Muscle layer of duodenum (tissue), 2 donors: ENCODE data around the gene RASSF3.
A peak's percentile ranks its signal among the peaks of the same experiment; 100 is the strongest.
"Not testable (repeated sequence)": the region's sequence is repeated elsewhere in the genome, so short reads cannot be mapped to it uniquely, and the experiment has no call there.

ENCODE experiments used
- H3K27ac ChIP-seq: one replicate; pipeline ENCODE4 v1.7.0; 2013; ENCODE audit warnings: mild to moderate bottlenecking, low read length
- H3K27me3 ChIP-seq: one replicate; pipeline ENCODE4 v1.7.0; 2013; ENCODE audit warnings: low read depth, mild to moderate bottlenecking, control low read depth, low read length
- H3K36me3 ChIP-seq, 2 donors: one replicate each; pipeline ENCODE4 v1.7.0; 2013; ENCODE audit warnings: low read length in 2 of 2, control low read depth in 1 of 2, mild to moderate bottlenecking in 1 of 2; ENCODE audit not compliant: insufficient read depth in 2 of 2, control insufficient read depth in 1 of 2
- H3K4me1 ChIP-seq, 2 donors: one replicate each; pipeline ENCODE4 v1.7.0; 2013; ENCODE audit warnings: low read length in 2 of 2, mild to moderate bottlenecking in 2 of 2, control low read depth in 1 of 2, moderate library complexity in 1 of 2; ENCODE audit not compliant: insufficient read depth in 2 of 2, control insufficient read depth in 1 of 2
- H3K4me3 ChIP-seq, 2 donors: one replicate each; pipeline ENCODE4 v1.7.0; 2013; ENCODE audit warnings: low read length in 2 of 2, low read depth in 1 of 2, mild to moderate bottlenecking in 1 of 2
- H3K9me3 ChIP-seq, 2 donors: one replicate each; pipeline ENCODE4 v1.7.0; 2013; ENCODE audit warnings: low read length in 2 of 2, control low read depth in 1 of 2, mild to moderate bottlenecking in 1 of 2; ENCODE audit not compliant: control insufficient read depth in 1 of 2
- donor health status: healthy.

RASSF3 gene

DNA sequence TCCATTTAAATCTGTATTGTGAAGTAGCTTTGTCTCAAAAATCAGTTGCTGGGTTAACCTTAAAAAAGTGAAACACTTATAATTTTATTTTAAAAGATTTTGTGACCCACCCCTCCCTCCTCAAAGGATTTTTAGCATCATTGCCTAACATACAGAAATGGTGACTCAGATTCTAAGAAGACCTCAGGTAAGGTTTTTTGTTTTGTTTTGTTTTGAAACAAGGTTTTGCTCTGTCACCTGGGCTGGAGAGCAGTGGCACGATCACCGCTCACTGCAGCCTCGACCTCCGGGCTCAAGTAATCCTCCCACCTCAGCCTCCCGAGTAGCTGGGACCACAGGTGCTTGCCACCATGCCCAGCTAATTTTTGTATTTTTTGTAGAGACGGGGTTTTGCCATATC, 74.8 kb downstream of the RASSF3 start:
- Histone ChIP-seq H3K4me1 (peaks cover 15 to 57% of the 10 kb centered on the region in 2 donors), H3K27ac (no peak overlapping the region), H3K36me3 (peaks cover 0 to 5% of the 10 kb centered on the region in 2 donors), H3K9me3 (no peaks in the 10 kb centered on the region), H3K4me3 (no peak overlapping the region), H3K27me3 (no peaks in the 10 kb centered on the region)

DNA sequence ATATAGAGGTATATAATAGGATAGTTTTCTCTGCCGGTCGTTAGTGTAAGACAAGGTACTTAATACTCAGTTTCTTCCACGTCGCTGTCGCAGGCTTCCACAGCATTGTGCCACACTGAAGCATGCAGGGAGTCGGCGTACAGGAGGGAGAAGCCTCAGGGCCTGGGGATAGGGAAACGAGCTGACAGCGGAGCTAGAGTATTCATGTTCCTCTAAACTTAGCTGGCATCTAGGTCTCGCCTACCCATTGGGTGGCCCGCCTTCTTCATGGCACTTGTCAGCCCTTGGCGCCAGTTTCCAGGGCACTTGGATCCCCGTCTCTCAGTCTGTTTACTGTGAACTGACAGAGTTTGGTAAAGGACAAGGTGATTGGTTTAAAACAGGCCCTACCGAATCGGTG, 75.3 kb downstream of the RASSF3 start:
- peaks cover 12 to 53% of the 10 kb centered on the region in 2 donors for H3K4me1 ChIP-seq
- H3K4me3 ChIP-seq, result no peak overlapping the region
- no peaks in the 10 kb centered on the region for H3K9me3 ChIP-seq
- H3K27ac ChIP-seq, result no peak overlapping the region
- peaks cover 0 to 5% of the 10 kb centered on the region in 2 donors for H3K36me3 ChIP-seq
- H3K27me3 ChIP-seq, result no peaks in the 10 kb centered on the region

DNA sequence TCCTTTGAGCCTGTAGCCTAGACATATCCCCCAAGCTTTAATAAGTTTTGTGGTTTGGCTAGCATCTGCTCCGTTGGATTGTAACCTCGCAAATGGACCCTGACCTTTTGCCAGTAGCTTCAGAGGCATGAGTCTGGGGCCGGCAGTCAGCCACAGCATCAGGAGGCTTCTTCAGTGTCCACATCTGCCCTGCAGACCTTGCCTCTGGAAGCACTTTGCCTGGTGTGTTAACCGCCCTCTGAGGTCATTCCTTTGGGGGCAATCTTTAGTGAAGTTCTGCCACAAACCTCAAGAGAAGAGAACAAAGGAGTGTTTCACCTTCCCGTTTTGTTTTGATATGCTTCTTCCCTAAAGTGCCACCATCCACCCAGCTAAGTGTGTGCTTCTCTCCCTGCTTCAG, 77.5 kb downstream of the RASSF3 start:
- Histone ChIP-seq H3K9me3 (no peaks in the 10 kb centered on the region), H3K27me3 (no peaks in the 10 kb centered on the region), H3K36me3 (peaks cover 0 to 5% of the 10 kb centered on the region in 2 donors), H3K27ac (no peak overlapping the region), H3K4me3 (no peak overlapping the region), H3K4me1 (peaks cover 7 to 44% of the 10 kb centered on the region in 2 donors)

DNA sequence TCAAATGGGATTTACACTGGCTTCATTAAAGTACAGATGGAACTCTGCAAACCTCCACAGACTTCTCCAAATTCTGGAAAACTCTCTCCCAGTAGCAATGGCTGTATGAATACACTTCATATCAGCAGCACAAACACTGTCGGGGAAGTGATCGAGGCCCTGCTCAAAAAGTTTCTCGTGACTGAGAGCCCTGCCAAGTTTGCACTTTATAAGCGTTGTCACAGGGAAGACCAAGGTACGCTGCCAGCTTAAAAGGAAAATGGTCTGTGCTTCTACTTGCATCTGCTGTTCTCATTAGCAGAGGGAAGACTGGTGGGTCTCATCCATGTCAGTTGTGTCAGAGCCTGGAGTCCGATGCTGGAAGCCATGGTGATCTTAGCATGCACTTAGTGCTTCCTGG, 77.9 kb downstream of the RASSF3 start:
- Histone ChIP-seq H3K27ac (no peak overlapping the region), H3K27me3 (no peaks in the 10 kb centered on the region), H3K9me3 (no peaks in the 10 kb centered on the region), H3K4me3 (no peak overlapping the region), H3K4me1 (peaks cover 3 to 40% of the 10 kb centered on the region in 2 donors), H3K36me3 (peaks cover 0 to 5% of the 10 kb centered on the region in 2 donors)

DNA sequence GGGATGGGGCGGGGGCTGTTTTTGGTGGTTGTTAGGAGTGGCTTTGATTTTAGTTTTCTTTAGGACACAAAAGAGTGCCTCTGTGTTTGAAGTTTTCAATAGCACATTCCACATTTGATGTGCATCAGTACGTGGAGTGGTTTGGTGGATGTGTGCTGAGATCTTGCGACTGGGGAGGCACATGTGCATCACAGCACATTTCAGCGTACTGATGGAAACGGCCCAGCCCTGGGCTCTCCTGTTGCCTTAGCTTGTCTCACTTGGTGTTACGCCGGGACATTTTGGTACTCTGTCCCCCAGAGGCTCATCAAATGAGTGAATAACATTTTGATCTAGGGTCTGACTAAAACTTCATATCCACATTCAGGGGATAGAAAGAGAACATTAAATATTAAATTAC, 78.4 kb downstream of the RASSF3 start:
- no peak overlapping the region for H3K4me3 ChIP-seq
- peaks cover 0 to 5% of the 10 kb centered on the region in 2 donors for H3K36me3 ChIP-seq
- H3K27ac ChIP-seq, result no peak overlapping the region
- H3K9me3 ChIP-seq, result no peaks in the 10 kb centered on the region
- no peaks in the 10 kb centered on the region for H3K27me3 ChIP-seq
- H3K4me1 ChIP-seq, result peaks cover 0 to 35% of the 10 kb centered on the region in 2 donors

DNA sequence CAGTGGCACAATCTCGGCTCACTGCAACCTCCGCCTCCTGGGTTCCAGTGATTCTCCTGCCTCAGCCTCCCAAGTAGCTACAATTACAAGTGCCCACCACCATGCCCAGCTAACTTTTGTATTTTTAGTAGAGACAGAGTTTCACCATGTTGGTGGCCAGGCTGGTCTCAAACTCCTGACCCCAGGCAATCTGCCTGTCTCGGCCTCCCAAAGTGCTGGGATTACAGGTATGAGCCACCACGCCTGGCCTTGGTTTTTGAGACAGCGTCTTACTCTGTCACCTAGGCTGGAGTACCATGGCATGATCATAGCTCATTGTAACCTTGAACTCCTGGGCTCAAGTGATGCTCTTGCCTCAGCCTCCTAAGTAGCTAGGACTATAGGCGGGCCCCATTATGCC, 79.9 kb downstream of the RASSF3 start:
- H3K36me3 ChIP-seq, result peaks cover 7 to 10% of the 10 kb centered on the region in 2 donors
- not testable (repeated sequence) for H3K27me3 ChIP-seq, H3K9me3 ChIP-seq, H3K27ac ChIP-seq, H3K4me3 ChIP-seq
- H3K4me1 ChIP-seq, result peaks cover 0 to 42% of the 10 kb centered on the region in 2 donors

DNA sequence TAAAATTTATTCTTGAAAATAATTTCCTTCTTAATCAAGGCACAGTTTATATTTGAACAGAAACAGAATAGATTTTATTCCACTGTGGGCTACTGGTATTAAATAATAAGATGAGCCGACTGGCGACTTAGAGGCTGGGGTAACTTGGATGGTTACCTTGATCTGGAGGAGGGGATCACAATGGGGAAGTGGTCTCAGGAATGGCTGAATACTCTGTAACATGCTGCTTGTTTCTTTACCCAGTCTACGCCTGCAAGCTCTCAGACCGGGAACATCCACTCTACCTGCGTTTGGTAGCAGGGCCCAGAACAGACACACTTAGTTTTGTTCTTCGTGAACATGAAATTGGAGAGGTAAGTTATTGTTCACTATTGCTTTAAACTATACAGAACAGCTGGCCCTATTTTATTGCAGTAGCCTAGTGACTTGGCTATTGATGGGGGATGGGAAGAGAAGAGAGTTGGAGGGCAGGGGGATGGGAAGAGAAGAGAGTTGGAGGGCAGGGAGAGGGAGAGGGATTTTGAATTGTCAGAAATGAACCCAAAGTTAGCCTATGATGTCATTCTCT, 81.0 kb downstream of the RASSF3 start:
- Histone ChIP-seq H3K36me3 (peaks cover 10% of the 10 kb centered on the region in 2 donors), H3K4me1 (peaks cover 5 to 49% of the 10 kb centered on the region in 2 donors), H3K4me3 (no peak overlapping the region), H3K27me3 (no peaks in the 10 kb centered on the region), H3K27ac (no peak overlapping the region), H3K9me3 (no peaks in the 10 kb centered on the region)

DNA sequence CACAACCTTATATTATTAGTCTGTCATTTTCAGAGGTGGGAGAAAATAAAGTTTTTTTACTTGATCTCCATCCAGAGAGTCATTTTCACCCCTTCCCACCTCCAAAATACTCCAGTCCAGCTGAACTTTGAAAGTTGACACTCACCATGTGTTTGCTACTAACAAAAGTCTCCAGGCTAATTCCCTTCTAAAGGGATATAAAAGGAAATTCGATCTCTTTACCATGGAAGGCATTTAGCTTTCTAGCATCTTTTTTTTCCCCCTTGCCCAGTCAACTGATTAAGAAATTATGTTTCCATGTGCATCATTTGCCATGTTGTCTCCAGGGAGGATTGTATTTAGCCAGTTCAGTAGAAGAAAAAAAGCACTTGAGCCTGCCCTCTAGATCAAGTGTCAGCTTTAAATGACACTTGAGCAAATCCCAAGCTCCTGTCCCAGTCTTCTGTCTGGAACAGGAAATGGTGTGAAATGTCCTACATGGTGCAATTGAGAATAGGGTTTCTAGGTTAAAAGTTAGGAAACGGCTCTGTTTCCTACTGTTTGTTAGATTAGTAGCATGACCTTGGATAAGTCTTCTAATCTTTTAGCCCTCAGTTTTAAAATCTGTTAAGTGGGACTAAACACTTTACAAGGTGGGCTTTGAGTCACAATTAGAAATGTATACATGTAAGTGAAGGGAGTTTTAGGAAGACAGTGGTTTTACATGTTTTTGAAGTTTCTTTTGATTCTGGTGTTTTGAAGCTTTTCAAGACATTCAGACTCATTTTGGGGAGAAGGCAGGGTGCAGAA, 81.7 kb downstream of the RASSF3 start:
- Histone ChIP-seq H3K9me3 (no peaks in the 10 kb centered on the region), H3K4me1 (peaks cover 5 to 54% of the 10 kb centered on the region in 2 donors), H3K27ac (no peak overlapping the region), H3K4me3 (no peak overlapping the region), H3K36me3 (peaks cover 10% of the 10 kb centered on the region in 2 donors), H3K27me3 (no peaks in the 10 kb centered on the region)

DNA sequence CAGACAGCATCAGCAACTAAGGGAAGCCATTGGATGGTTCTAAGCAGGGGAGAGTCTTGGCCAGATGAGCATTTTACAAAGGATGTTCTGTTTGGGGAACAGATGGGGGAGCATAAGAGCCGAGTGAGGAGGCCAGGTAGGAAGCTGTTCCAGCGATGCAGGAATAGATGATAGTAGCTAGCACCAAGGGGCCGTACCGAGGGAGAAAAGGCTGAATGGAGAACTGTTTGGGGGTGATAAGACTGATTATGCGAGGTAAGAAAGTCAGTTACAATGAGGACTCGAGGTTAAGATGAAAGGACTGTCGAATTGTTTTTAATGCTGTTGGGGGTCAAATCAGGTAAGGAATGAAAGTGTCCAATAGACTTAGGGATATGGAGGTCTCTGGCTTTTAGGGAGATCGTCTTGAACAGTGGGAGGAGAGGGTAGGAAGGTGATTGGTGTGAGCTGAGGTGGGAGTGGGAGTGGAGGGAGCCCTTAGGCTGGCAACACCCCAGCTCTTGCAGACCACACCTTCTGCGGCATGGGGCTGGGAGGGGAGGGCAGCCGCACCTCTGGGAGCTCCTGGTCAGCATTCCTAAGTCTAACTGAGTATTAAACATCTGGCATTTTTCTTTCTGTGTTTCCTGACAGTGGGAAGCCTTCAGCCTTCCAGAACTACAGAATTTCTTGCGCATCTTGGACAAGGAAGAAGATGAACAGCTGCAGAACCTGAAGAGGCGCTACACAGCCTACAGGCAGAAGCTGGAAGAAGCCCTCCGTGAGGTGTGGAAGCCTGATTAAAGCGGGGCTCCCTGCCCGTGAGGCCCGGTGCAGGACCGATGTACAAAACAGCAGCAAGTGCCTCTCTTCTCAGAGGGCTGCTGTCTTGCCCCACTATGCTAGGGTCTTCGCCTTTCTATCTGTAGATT, 84.1 kb downstream of the RASSF3 start:
- Histone ChIP-seq H3K27ac (peak overlapping the region; percentile 2), H3K4me3 (no peak overlapping the region), H3K9me3 (no peaks in the 10 kb centered on the region)

DNA sequence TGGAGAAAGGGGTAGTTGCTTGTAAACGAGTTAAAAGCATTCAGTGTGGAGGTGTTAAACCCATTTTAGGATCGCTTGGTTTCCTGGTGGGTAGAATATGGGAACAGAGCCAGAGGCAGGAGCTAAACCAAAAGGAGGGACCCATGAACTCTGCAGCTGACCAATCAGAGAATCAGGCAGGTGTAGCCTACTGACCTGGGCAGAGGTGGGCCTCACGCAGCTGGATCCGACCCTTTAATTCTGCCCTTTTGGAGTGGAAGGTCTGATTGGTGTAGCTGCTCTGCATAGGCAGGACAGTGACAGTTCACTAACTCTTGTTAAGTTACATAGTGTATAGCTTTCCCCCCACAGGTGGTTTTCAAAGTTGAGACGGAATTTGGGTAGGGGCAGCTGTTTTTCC, 85.3 kb downstream of the RASSF3 start:
- H3K36me3 ChIP-seq, result peaks cover 6 to 10% of the 10 kb centered on the region in 2 donors
- no peaks in the 10 kb centered on the region for H3K9me3 ChIP-seq
- no peaks in the 10 kb centered on the region for H3K27me3 ChIP-seq
- H3K4me3 ChIP-seq, result no peak overlapping the region
- no peak overlapping the region for H3K27ac ChIP-seq
- H3K4me1 ChIP-seq, result peaks cover 5 to 43% of the 10 kb centered on the region in 2 donors

More for the DNA sequence above, 84.1 kb downstream of the RASSF3 start:
- Histone ChIP-seq H3K36me3 (peaks cover 6 to 10% of the 10 kb centered on the region in 2 donors), H3K4me1 (peaks cover 5 to 43% of the 10 kb centered on the region in 2 donors), H3K27me3 (no peaks in the 10 kb centered on the region)
